Uterus (tissue), 2 donors: ENCODE data around the gene KCNG2.

ENCODE experiments used
- POLR2A ChIP-seq, 2 donors: fragments of 450-650 bp; IDR thresholded peaks; one replicate each; pipeline ENCODE4 v1.6.1; 2016; ENCODE audit warnings: antibody characterized with exemption in 2 of 2, mild to moderate bottlenecking in 1 of 2, moderate library complexity in 1 of 2
- TF ChIP-seq, protein P1 (sequence below), 4 experiments: fragments of 200-600 bp in 2 of 4; fragments of 450-650 bp in 2 of 4; sonication (generic) in 2 of 4; IDR thresholded peaks; one replicate each; pipeline ENCODE4 v1.5.1; 2016 to 2019; ENCODE audit warnings: antibody characterized with exemption in 4 of 4, mild to moderate bottlenecking in 2 of 4, moderate library complexity in 1 of 4

DNA sequence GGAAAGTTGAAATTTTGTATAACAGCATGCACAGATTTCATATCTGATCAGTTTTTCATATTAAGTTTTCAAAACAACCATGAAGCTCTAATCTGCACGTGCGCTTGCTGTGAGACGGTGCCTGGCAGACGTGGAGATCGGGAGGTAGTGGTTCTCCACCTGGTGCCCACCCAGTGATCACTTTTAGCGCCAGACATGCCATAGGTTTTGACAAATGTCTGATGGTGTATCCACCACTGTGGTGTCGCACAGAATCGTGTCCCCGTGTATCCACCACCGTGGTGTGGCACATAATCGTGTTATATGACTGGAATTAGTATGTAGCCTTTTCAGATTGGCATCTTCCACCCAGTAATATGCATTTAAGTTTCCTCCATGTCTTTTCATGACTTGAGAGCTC, 40.9 kb upstream of the KCNG2 start:
- TF ChIP-seq, protein P1, sequence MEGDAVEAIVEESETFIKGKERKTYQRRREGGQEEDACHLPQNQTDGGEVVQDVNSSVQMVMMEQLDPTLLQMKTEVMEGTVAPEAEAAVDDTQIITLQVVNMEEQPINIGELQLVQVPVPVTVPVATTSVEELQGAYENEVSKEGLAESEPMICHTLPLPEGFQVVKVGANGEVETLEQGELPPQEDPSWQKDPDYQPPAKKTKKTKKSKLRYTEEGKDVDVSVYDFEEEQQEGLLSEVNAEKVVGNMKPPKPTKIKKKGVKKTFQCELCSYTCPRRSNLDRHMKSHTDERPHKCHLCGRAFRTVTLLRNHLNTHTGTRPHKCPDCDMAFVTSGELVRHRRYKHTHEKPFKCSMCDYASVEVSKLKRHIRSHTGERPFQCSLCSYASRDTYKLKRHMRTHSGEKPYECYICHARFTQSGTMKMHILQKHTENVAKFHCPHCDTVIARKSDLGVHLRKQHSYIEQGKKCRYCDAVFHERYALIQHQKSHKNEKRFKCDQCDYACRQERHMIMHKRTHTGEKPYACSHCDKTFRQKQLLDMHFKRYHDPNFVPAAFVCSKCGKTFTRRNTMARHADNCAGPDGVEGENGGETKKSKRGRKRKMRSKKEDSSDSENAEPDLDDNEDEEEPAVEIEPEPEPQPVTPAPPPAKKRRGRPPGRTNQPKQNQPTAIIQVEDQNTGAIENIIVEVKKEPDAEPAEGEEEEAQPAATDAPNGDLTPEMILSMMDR (IDR thresholded peaks at IDR 0.05): no peak
- no peak for TF ChIP-seq POLR2A (IDR thresholded peaks at IDR 0.05)
